LNCAP (cell line): ENCODE data around the gene ILKAP.
A peak's percentile ranks its signal among the peaks of the same experiment; 100 is the strongest.

Experiments
- CTCF ChIP-seq: fragments of 450-650 bp; IDR thresholded peaks from 2 replicates; pipeline ENCODE4 v1.5.1; 2017; ENCODE audit warnings: mild to moderate bottlenecking

Gene ILKAP

GRCh38 chr2:238155761-238156694 is 47.5 kb downstream of the ILKAP start:
- no peak for TF ChIP-seq CTCF

- no peak for TF ChIP-seq CTCF
Measured at GRCh38 chr2:238155051-238155760, 48.3 kb downstream of the ILKAP start.

GRCh38 chr2:238154570-238154969 is 48.9 kb downstream of the ILKAP start:
- no peak for TF ChIP-seq CTCF

- peak; percentile 29; the same call in 1 of the 2 replicates for TF ChIP-seq CTCF
Measured at GRCh38 chr2:238152771-238153688, 50.5 kb downstream of the ILKAP start.

GRCh38 chr2:238151628-238152235 is 51.8 kb downstream of the ILKAP start:
- no peak for TF ChIP-seq CTCF

- no peak for TF ChIP-seq CTCF
Measured at GRCh38 chr2:238151205-238151604, 52.3 kb downstream of the ILKAP start.

GRCh38 chr2:238150686-238151085 is 52.8 kb downstream of the ILKAP start:
- no peak for TF ChIP-seq CTCF
